K562 (cell line): ENCODE measurements around the gene PARK7. TPM values are rescaled to one million over a fixed set of nuclear protein-coding genes. Genes with fewer than 3 reads are reported as not detected.
A peak's percentile ranks its signal among the peaks of the same experiment; 100 is the strongest.

ENCODE experiments used
- BCOR ChIP-seq: fragments of 450-650 bp; IDR thresholded peaks from 2 replicates; pipeline ENCODE4 v1.6.1; 2016
- BHLHE40 ChIP-seq: IDR thresholded peaks from 2 replicates; pipeline ENCODE4 v1.6.1; 2011; ENCODE audit warnings: low read length, improper control_type of control experiment
- CBFA2T2 ChIP-seq: fragments of 450-650 bp; conservative IDR thresholded peaks from 2 replicates; pipeline ENCODE4 v1.6.1; 2017; ENCODE audit warnings: mild to moderate bottlenecking
- ELF4 ChIP-seq: fragments of 450-650 bp; formaldehyde crosslinking; IDR thresholded peaks from 2 replicates; pipeline ENCODE4 v1.4.0; 2022; ENCODE audit warnings: missing genetic modification characterization
- FOXK1 ChIP-seq: sonication (generic); formaldehyde crosslinking; IDR thresholded peaks from 2 replicates; pipeline ENCODE4 v1.8.0; 2022; ENCODE audit warnings: missing genetic modification reagents, mild to moderate bottlenecking, borderline replicate concordance
- GABPB1 ChIP-seq: sonication (generic); formaldehyde crosslinking; IDR thresholded peaks from 2 replicates; pipeline ENCODE4 v1.8.0; 2022; ENCODE audit warnings: mild to moderate bottlenecking, missing genetic modification reagents
- HDAC1 ChIP-seq, 2 experiments: fragments of 450-650 bp; IDR thresholded peaks; 2 replicates each; pipeline ENCODE4 v1.6.1; 2016 to 2017; ENCODE audit warnings: inconsistent platforms in 1 of 2, mild to moderate bottlenecking in 1 of 2, moderate library complexity in 1 of 2
- IRF2 ChIP-seq: sonication (generic); formaldehyde crosslinking; IDR thresholded peaks from 2 replicates; pipeline ENCODE4 v1.8.1; 2022; ENCODE audit warnings: mild to moderate bottlenecking, missing genetic modification reagents
- KDM4B ChIP-seq, 2 experiments: fragments of 450-650 bp in 1 of 2; sonication (generic) in 1 of 2; IDR thresholded peaks; 2 replicates each; pipeline ENCODE4 v1.6.1; 2016 to 2017; ENCODE audit warnings: borderline replicate concordance in 2 of 2, antibody characterized with exemption in 1 of 2, low read depth in 1 of 2, mild to moderate bottlenecking in 1 of 2
- NCOA1 ChIP-seq: fragments of 450-650 bp; IDR thresholded peaks from 2 replicates; pipeline ENCODE4 v1.6.1; 2016; ENCODE audit warnings: low read depth
- NELFE ChIP-seq: IDR thresholded peaks from 2 replicates; pipeline ENCODE4 v1.6.1; 2011; ENCODE audit warnings: mild to moderate bottlenecking; ENCODE audit not compliant: insufficient read depth, insufficient read length
- NR3C1 ChIP-seq: sonication (generic); formaldehyde crosslinking; IDR thresholded peaks from 2 replicates; pipeline ENCODE4 v1.8.1; 2022; ENCODE audit warnings: missing genetic modification reagents
- SMAD3 ChIP-seq: fragments of 450-650 bp; formaldehyde crosslinking; conservative IDR thresholded peaks from 2 replicates; pipeline ENCODE4 v1.4.0; 2020; ENCODE audit warnings: mild to moderate bottlenecking
- SUPT5H ChIP-seq: fragments of 450-650 bp; IDR thresholded peaks from 2 replicates; pipeline ENCODE4 v1.6.1; 2016
- ZBTB7A ChIP-seq: IDR thresholded peaks from 2 replicates; pipeline ENCODE4 v1.6.1; 2011; ENCODE audit warnings: low read depth, mild to moderate bottlenecking, low read length, moderate library complexity, borderline replicate concordance; ENCODE audit not compliant: control insufficient read depth
- ZNF384 ChIP-seq: IDR thresholded peaks from 2 replicates; pipeline ENCODE4 v1.6.1; 2012; ENCODE audit warnings: low read depth, low read length, improper control_type of control experiment
- ZNF551 ChIP-seq: fragments of 250-450 bp; sonication (Bioruptor Pico); IDR thresholded peaks from 2 replicates; pipeline ENCODE4 v1.5.0; 2021; ENCODE audit warnings: mild to moderate bottlenecking, moderate library complexity
- polyA plus RNA-seq, 8 experiments: library from polyadenylated mRNA; depleted of rRNA in 4 of 8; stranded (reverse) in 5 of 8; unstranded in 3 of 8; fragments of >200 nt; fragmentation: Nextera tagmentation in 2 of 8; fragmentation: Illumina TruSeq in 1 of 8; extraction: Ambion mirVana in 2 of 8; extraction: Trizol in 1 of 8; gene quantifications; 2 replicates each; pipeline versions ENCODE4 v1.2.1 to v1.2.3, GENCODE V29; 2011 to 2014; ENCODE audit warnings: inconsistent platforms in 1 of 8, missing spikeins in 1 of 8
- total RNA-seq, 7 experiments: library from RNA; depleted of rRNA in 6 of 7; stranded (reverse); fragments of >200 nt in 6 of 7; fragmentation: Illumina TruSeq in 2 of 7; extraction: Trizol in 2 of 7; gene quantifications; 2 replicates each; pipeline versions ENCODE4 v1.2.1 to v1.2.3, GENCODE V29; 2011 to 2021; ENCODE audit warnings: low replicate concordance in 1 of 7
- TF ChIP-seq, protein P1 (sequence below): fragments of 450-650 bp; IDR thresholded peaks from 2 replicates; pipeline ENCODE4 v1.6.1; 2017; ENCODE audit warnings: mild to moderate bottlenecking, moderate library complexity
- TF ChIP-seq, protein P2 (sequence below): sonication (generic); formaldehyde crosslinking; IDR thresholded peaks from 2 replicates; pipeline ENCODE4 v1.8.1; 2023; ENCODE audit warnings: mild to moderate bottlenecking, missing genetic modification reagents
- TF ChIP-seq, protein P3 (sequence below): IDR thresholded peaks from 2 replicates; pipeline ENCODE4 v1.6.1; 2014; ENCODE audit warnings: antibody characterized with exemption
- TF ChIP-seq, protein P4 (sequence below): sonication (generic); formaldehyde crosslinking; IDR thresholded peaks from 2 replicates; pipeline ENCODE4 v1.8.0; 2022; ENCODE audit warnings: mild to moderate bottlenecking, missing genetic modification reagents

PARK7 gene
- total and polyA plus RNA-seq, 9 of the 15 experiments (the other 6 are each of a cell fraction or from before 2014, with no cell fraction given) = 374 to 1,298 (median 484) TPM

DNA sequence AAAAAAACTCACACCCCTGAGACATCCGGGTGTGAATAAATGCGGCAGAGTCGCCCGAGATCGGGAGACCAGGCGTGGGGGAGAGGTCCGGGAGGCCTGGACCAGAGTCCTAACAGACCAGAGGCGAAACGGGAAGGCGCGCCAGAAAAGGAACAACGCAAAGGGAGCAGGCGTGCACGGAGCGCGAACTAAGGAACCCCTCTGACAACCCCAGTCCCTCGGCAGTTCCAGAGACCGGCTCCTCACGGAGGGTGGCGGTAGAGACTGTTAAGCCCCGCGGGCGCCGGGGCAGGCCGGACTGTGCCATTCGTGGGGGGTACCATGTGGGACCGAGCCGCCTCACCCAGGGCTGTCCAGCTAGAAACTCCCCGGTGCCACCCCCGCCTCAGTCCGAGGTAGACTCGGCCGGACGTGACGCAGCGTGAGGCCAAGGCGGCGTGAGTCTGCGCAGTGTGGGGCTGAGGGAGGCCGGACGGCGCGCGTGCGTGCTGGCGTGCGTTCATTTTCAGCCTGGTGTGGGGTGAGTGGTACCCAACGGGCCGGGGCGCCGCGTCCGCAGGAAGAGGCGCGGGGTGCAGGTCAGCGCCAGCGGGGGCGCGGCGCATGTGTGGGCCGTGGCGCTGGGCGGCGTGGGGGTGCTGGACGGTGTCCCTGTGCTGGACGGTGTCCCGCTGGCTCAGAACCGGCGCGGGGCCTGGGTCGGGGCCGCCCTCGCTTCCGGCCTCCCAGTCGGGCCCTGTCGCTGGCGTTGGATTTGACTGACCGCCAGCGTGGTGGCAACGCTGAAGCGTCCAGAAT lies at the start of gene PARK7 (continued):
- peak; percentile 75; the same call in 1 of the 2 replicates for TF ChIP-seq BCOR
- TF ChIP-seq, protein P1, sequence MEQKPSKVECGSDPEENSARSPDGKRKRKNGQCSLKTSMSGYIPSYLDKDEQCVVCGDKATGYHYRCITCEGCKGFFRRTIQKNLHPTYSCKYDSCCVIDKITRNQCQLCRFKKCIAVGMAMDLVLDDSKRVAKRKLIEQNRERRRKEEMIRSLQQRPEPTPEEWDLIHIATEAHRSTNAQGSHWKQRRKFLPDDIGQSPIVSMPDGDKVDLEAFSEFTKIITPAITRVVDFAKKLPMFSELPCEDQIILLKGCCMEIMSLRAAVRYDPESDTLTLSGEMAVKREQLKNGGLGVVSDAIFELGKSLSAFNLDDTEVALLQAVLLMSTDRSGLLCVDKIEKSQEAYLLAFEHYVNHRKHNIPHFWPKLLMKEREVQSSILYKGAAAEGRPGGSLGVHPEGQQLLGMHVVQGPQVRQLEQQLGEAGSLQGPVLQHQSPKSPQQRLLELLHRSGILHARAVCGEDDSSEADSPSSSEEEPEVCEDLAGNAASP = no peak
- TF ChIP-seq CBFA2T2 = no peak
- no peak for TF ChIP-seq IRF2 (CRISPR knock-in tag)
- peak; percentile 56 for TF ChIP-seq NELFE
- TF ChIP-seq ZNF384 = peak; percentile 45; the same call in 1 of the 2 replicates
- peak; percentile 97 for TF ChIP-seq GABPB1 (CRISPR knock-in tag)
- TF ChIP-seq NR3C1 (CRISPR knock-in tag) = peak; percentile 85; the same call in 1 of the 2 replicates
- TF ChIP-seq ZBTB7A = peak; percentile 41; the same call in 1 of the 2 replicates
- TF ChIP-seq ELF4 (CRISPR knock-in tag) = no peak
- peak; percentile 2; the same call in 1 of the 2 replicates for TF ChIP-seq FOXK1 (CRISPR knock-in tag)
- TF ChIP-seq HDAC1 (IDR thresholded peaks at IDR 0.05) = peak in 1 of 2 experiments; percentile 84; a peak in 2 of 4 replicates
- TF ChIP-seq, protein P2, sequence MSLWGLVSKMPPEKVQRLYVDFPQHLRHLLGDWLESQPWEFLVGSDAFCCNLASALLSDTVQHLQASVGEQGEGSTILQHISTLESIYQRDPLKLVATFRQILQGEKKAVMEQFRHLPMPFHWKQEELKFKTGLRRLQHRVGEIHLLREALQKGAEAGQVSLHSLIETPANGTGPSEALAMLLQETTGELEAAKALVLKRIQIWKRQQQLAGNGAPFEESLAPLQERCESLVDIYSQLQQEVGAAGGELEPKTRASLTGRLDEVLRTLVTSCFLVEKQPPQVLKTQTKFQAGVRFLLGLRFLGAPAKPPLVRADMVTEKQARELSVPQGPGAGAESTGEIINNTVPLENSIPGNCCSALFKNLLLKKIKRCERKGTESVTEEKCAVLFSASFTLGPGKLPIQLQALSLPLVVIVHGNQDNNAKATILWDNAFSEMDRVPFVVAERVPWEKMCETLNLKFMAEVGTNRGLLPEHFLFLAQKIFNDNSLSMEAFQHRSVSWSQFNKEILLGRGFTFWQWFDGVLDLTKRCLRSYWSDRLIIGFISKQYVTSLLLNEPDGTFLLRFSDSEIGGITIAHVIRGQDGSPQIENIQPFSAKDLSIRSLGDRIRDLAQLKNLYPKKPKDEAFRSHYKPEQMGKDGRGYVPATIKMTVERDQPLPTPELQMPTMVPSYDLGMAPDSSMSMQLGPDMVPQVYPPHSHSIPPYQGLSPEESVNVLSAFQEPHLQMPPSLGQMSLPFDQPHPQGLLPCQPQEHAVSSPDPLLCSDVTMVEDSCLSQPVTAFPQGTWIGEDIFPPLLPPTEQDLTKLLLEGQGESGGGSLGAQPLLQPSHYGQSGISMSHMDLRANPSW (CRISPR knock-in tag) = peak; percentile 44; the same call in 1 of the 2 replicates
- TF ChIP-seq SUPT5H = peak; percentile 96
- TF ChIP-seq SMAD3 (CRISPR knock-in tag) = peak; percentile 34; the same call in 1 of the 2 replicates
- TF ChIP-seq, protein P3, sequence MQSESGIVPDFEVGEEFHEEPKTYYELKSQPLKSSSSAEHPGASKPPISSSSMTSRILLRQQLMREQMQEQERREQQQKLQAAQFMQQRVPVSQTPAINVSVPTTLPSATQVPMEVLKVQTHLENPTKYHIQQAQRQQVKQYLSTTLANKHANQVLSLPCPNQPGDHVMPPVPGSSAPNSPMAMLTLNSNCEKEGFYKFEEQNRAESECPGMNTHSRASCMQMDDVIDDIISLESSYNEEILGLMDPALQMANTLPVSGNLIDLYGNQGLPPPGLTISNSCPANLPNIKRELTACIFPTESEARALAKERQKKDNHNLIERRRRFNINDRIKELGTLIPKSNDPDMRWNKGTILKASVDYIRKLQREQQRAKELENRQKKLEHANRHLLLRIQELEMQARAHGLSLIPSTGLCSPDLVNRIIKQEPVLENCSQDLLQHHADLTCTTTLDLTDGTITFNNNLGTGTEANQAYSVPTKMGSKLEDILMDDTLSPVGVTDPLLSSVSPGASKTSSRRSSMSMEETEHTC = peak; percentile 39; the same call in 1 of the 2 replicates
- TF ChIP-seq BHLHE40 = peak; percentile 99
- TF ChIP-seq KDM4B (IDR thresholded peaks at IDR 0.05; ENCODE audit: borderline replicate concordance in 2 of 2, low read depth in 1 of 2) = peak in 1 of 2 experiments; percentile 85; a peak in 1 of 4 replicates
- no peak; the same call in 1 of the 2 replicates for TF ChIP-seq NCOA1
- no peak for TF ChIP-seq ZNF551 (CRISPR knock-in tag)
- TF ChIP-seq, protein P4, sequence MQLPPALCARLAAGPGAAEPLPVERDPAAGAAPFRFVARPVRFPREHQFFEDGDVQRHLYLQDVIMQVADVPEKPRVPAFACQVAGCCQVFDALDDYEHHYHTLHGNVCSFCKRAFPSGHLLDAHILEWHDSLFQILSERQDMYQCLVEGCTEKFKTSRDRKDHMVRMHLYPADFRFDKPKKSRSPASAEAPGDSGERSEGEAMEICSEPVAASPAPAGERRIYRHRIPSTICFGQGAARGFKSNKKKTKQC (CRISPR knock-in tag) = 0 out of 2 replicates have a peak, but pooled peaks have one; percentile 42
